ENCODE data around the gene BNIP5. TPM values are rescaled to one million over a fixed set of nuclear protein-coding genes. Genes with fewer than 3 reads are reported as not detected.
A peak's percentile ranks its signal among the peaks of the same experiment; 100 is the strongest.

Gene BNIP5
- total RNA-seq, 2 donors from 2014 or later: not detected

DNA sequence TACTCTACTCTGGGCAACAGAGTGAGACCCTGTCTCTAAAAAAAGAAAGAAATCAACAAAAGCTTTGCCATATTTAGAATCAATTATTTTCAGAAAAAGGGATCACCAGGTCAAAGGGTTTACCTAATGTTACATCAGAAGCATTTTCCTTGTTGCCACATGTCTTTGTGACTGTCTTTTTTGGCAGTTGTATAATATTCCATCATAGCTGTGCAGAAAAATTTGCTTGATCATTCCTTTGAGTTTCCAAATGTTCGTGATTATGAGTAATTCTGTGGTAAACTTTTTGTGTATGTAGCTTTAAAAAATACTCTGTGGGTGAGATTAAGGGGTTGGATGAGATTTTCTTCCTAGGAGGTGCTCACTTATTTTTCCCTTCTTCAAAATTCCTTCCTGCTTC, 40.4 kb downstream of the BNIP5 start:
- H3K36me3 Mint-ChIP-seq (ENCODE audit: low read depth): no peaks in the 10 kb centered on the region
- no peak for DNase-seq
- Histone ChIP-seq H3K4me1 (ENCODE audit: control insufficient read depth, insufficient read depth, low read length) (no peaks in the 10 kb centered on the region), H3K9ac (ENCODE audit: extremely low read depth, low read length, poor library complexity, severe bottlenecking) (no peak overlapping the region), H3K36me3 (ENCODE audit: control insufficient read depth, insufficient read depth, low read length) (no peaks in the 10 kb centered on the region), H3K4me3 (ENCODE audit: low read length) (no peak overlapping the region), H3K9me3 (ENCODE audit: control insufficient read depth, low read length) (no peaks in the 10 kb centered on the region), H3K27ac (ENCODE audit: low read depth, low read length) (no peak overlapping the region), H3K27me3 (ENCODE audit: control insufficient read depth, insufficient read depth, low read length, poor library complexity, severe bottlenecking) (no peaks in the 10 kb centered on the region)
- H3K4me3 Mint-ChIP-seq: no peak overlapping the region
- H3K4me1 Mint-ChIP-seq: peaks cover 4% of the 10 kb centered on the region
- H3K9me3 Mint-ChIP-seq: no peaks in the 10 kb centered on the region
- no peak overlapping the region for H3K27ac Mint-ChIP-seq
- WGBS, 2 experiments (ENCODE audit: insufficient coverage in 1 of 2, insufficient read length in 1 of 2): 75 to 86% methylated on average over 1 of the region's 1 CpG
- H3K27me3 Mint-ChIP-seq (ENCODE audit: insufficient read depth): no peaks in the 10 kb centered on the region
- TF ChIP-seq, protein P1, sequence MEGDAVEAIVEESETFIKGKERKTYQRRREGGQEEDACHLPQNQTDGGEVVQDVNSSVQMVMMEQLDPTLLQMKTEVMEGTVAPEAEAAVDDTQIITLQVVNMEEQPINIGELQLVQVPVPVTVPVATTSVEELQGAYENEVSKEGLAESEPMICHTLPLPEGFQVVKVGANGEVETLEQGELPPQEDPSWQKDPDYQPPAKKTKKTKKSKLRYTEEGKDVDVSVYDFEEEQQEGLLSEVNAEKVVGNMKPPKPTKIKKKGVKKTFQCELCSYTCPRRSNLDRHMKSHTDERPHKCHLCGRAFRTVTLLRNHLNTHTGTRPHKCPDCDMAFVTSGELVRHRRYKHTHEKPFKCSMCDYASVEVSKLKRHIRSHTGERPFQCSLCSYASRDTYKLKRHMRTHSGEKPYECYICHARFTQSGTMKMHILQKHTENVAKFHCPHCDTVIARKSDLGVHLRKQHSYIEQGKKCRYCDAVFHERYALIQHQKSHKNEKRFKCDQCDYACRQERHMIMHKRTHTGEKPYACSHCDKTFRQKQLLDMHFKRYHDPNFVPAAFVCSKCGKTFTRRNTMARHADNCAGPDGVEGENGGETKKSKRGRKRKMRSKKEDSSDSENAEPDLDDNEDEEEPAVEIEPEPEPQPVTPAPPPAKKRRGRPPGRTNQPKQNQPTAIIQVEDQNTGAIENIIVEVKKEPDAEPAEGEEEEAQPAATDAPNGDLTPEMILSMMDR (conservative IDR thresholded peaks at IDR 0.05): no peak

- TF ChIP-seq, protein P1 (conservative IDR thresholded peaks at IDR 0.05): no peak
- no peak overlapping the region for H3K4me3 ChIP-seq (ENCODE audit: low read length)
- no peaks in the 10 kb centered on the region for H3K9me3 Mint-ChIP-seq
- no peaks in the 10 kb centered on the region for H3K36me3 ChIP-seq (ENCODE audit: control insufficient read depth, insufficient read depth, low read length)
- peak; percentile 38 for DNase-seq
- H3K9ac ChIP-seq (ENCODE audit: extremely low read depth, low read length, poor library complexity, severe bottlenecking): no peak overlapping the region
- H3K4me3 Mint-ChIP-seq: no peak overlapping the region
- no peaks in the 10 kb centered on the region for H3K36me3 Mint-ChIP-seq (ENCODE audit: low read depth)
- WGBS, 2 experiments (ENCODE audit: insufficient coverage in 1 of 2, insufficient read length in 1 of 2): 75 to 78% methylated on average over 4 to 6 of the region's 6 CpGs
- H3K27ac ChIP-seq (ENCODE audit: low read depth, low read length): no peak overlapping the region
- peaks cover 21% of the 10 kb centered on the region for H3K4me1 Mint-ChIP-seq
- no peak overlapping the region for H3K27ac Mint-ChIP-seq
- no peaks in the 10 kb centered on the region for H3K27me3 ChIP-seq (ENCODE audit: control insufficient read depth, insufficient read depth, low read length, poor library complexity, severe bottlenecking)
- H3K4me1 ChIP-seq (ENCODE audit: control insufficient read depth, insufficient read depth, low read length): peaks cover 20% of the 10 kb centered on the region
- H3K27me3 Mint-ChIP-seq (ENCODE audit: insufficient read depth): no peaks in the 10 kb centered on the region
- no peaks in the 10 kb centered on the region for H3K9me3 ChIP-seq (ENCODE audit: control insufficient read depth, low read length)
These were observed 44.5 kb downstream of the BNIP5 start for GRCh38 chr6:36292170-36292569.

GRCh38 chr6:36290668-36291620, 45.7 kb downstream of the BNIP5 start:
- TF ChIP-seq, protein P1 (conservative IDR thresholded peaks at IDR 0.05): no peak
- no peaks in the 10 kb centered on the region for H3K27me3 Mint-ChIP-seq (ENCODE audit: insufficient read depth)
- H3K9me3 Mint-ChIP-seq: no peaks in the 10 kb centered on the region

More at GRCh38 chr6:36290668-36291620, 45.7 kb downstream of the BNIP5 start:
- H3K4me1 ChIP-seq (ENCODE audit: control insufficient read depth, insufficient read depth, low read length): peaks cover 20% of the 10 kb centered on the region
- H3K27me3 ChIP-seq (ENCODE audit: control insufficient read depth, insufficient read depth, low read length, poor library complexity, severe bottlenecking): no peaks in the 10 kb centered on the region
- peak; percentile 44 for DNase-seq
- no peak overlapping the region for H3K9ac ChIP-seq (ENCODE audit: extremely low read depth, low read length, poor library complexity, severe bottlenecking)
- H3K27ac ChIP-seq (ENCODE audit: low read depth, low read length): no peak overlapping the region
- no peaks in the 10 kb centered on the region for H3K36me3 Mint-ChIP-seq (ENCODE audit: low read depth)
- H3K4me3 ChIP-seq (ENCODE audit: low read length): no peak overlapping the region
- WGBS, 2 experiments (ENCODE audit: insufficient coverage in 1 of 2, insufficient read length in 1 of 2): 91 to 100% methylated on average over 6 to 23 of the region's 23 CpGs
- H3K4me3 Mint-ChIP-seq: no peak overlapping the region
- no peaks in the 10 kb centered on the region for H3K36me3 ChIP-seq (ENCODE audit: control insufficient read depth, insufficient read depth, low read length)
- H3K4me1 Mint-ChIP-seq: peaks cover 21% of the 10 kb centered on the region
- no peaks in the 10 kb centered on the region for H3K9me3 ChIP-seq (ENCODE audit: control insufficient read depth, low read length)
- H3K27ac Mint-ChIP-seq: no peak overlapping the region

Measured in endodermal cell (in vitro differentiated cells).